Measurements from ENCODE around the gene TMEM60.
"Not testable (repeated sequence)": the region's sequence is repeated elsewhere in the genome, so short reads cannot be mapped to it uniquely, and the experiment has no call there.

Gene TMEM60

GRCh38 chr7:77798394-77799077, at the start of gene TMEM60, which contains the start of gene PHTF2:
TMEM60 (minus strand) TSS chr7:77798434; CDS start chr7:77794373, 4,061 bp downstream.
PHTF2 (plus strand) TSS chr7:77798773.
- peak; percentile 99 for DNase-seq

- no peak for DNase-seq
These were observed 48.3 kb upstream of the TMEM60 start for GRCh38 chr7:77846317-77847092.

DNA sequence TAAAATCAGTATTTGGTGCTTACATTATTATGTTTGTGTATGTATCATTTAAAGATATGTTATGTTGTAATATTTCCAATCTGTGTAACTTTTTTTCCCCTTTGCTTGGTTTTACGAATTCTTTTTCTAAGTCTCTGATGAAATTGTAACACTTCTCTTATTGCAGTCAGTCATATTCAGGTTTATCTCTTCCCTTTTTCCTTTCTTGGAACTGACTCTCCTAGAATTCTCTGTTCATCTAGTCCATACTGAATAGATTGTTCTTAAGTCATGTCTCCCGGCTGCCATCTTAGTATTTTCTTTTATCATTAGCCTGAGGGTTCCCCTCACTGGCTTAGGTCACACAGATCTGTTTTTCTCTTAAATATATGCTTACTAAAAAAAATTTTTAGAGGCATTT, 45.0 kb upstream of the TMEM60 start:
- DNase-seq, result peak; percentile 18 to 24

GRCh38 chr7:77839919-77840318, 41.7 kb upstream of the TMEM60 start:
- DNase-seq, result no peak

- no peak for DNase-seq
These were observed 40.8 kb upstream of the TMEM60 start for GRCh38 chr7:77838929-77839491.

DNA sequence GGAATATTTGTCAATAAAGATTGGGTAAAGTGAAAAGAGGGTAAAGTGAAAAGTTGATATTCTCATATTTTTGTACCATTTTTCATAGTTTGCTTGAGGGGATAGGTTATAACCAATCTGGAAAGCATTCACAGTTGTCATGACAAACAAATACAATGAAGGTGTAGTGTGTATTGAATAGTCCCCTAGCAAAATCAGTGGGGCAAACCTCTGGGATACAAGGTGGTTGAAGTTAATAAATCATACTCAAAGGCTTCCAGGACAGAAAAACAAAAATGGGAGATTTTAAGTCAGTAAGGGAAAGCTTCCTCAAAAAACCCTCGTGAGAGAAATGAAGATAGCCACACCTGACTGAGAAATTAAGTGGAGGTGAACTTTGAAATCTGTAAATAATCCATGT, 39.7 kb upstream of the TMEM60 start:
- no peak for DNase-seq

DNA sequence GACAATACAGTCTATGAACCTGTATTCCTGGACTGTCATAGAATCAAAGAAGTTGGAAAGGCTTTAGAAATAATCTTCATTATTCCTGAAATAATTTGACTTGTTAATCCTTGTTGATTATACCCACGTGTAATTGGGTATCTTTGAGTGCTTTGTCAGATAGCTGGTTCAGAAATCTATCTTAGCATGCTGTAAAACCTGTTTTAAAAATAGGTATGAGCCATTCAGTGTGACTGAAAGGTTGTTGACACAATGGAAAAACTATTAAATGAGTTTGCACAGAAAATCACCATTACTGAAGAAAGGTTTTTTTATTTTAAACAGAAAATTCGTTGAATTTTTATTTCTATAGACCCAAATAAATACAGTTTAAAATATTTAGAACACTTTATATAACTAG, 39.0 kb upstream of the TMEM60 start:
- DNase-seq, result no peak

- DNase-seq, result not testable (repeated sequence)
These were observed 38.2 kb upstream of the TMEM60 start for GRCh38 chr7:77836425-77836824.

- DNase-seq, result no peak
These were observed 34.9 kb upstream of the TMEM60 start for GRCh38 chr7:77833136-77833535.

GRCh38 chr7:77831953-77832352, 33.7 kb upstream of the TMEM60 start:
- DNase-seq, result no peak

DNA sequence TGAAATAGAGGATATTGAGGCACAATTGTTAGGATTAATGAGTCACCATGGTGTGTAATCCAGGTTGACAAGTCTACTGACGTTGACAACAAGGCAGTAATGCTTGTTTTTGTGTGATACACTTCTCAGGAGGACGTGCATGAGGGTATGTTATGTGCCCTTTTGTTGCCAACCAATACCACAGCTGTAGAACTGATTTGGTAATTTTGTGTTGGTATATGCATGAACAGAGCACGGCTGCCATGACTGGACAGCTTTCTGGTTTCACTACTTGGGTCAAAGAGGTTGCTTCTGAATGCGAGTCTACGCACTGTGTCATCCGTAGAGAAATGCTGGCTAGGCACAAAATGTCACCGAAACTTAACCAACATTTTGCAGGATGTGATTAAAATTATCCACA, 33.2 kb upstream of the TMEM60 start:
- DNase-seq, result no peak

DNA sequence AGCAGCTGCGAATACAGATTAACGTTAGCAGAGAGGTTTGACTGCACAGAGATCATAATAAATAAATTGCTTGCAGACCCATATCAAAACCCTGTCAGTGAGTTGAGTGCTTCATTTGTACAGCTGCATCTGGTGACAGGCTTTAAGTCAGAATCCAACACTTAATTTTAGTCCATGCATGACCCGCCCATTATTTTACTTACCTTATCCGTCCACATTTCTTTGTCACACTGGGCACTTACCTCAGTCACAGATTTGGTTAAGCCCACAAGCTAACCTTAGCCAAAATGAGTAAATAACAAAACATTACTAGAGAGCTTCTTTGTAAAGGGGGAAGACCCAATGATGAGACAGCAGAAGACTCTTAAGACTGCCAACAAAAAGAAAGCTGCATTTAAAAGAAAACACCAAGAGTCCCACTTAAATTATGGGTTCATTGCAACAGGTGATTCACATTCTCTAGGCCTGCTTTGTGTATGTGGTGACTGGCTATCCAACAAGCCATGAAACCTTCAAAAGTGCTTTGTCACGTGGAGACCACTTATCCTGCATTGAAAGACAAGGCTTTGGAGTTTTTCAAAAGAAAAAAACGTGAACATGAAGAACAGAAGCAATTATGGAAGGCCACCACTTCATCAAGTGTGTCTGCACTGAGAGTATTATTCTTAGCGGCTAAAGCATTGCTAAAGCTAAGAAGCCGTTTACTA, 32.6 kb upstream of the TMEM60 start:
- DNase-seq, result no peak

DNA sequence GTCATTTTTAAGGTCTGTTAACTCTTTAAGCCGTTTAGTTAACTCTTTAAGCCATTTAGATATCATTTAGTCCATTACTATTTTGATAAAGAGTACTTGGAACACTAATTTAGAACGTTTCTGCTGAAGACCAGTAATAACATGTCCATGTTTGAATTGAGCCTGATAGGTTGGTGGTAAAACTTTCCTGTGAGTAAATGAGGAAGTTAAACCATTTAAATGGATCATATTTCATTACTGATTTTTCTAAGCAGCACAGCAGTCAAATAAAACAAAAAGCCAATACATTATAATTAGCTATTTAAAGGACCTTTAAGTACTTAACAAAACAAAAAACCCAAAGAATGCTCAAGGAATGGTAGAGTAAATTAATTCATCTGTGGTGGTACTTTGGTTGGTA, 29.8 kb upstream of the TMEM60 start:
- no peak for DNase-seq

GRCh38 chr7:77826300-77826699, 28.1 kb upstream of the TMEM60 start:
- no peak for DNase-seq

- peak; percentile 20 to 45 for DNase-seq
These were observed 26.9 kb upstream of the TMEM60 start for GRCh38 chr7:77825131-77825530.

DNA sequence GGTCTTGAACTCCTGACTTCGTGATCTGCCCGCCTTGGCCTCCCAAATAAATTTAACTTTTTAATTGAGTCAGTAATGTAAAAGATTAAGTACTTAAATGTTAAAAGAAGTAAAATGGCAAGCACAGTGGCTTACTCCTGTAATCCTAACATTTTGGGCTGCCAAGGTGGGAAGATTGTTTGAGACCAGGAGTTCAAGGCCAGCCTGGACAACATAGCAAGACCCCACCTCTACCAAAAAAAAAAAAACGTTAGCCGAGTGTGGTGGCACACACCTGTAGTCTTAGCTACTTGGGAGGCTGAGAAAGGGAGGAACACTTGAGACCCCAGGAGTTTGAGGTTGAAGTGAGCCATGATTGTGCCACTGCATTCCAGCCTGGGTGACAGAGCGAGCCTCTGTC, 26.4 kb upstream of the TMEM60 start:
- DNase-seq, result no peak

DNA sequence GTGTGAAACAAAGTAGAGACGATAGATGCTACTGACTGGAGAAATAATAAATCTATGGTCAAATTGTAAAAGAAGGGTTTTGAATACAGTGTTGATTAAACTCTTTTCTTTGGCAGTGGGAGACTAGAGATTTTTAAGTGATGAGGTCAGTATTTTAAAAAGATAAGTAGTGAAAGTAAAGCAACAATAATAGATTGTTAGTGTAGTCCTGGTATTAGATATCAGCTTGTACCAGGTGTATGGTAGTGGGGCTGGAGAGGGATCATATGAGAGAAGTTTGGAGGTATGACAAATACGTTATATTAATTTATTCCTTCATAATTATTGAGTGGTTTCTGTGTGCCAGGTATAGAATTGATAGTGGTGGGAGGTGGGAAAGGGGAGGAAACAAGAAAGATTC, 25.6 kb upstream of the TMEM60 start:
- DNase-seq, result no peak

- DNase-seq, result no peak
These were observed 24.0 kb upstream of the TMEM60 start for GRCh38 chr7:77822269-77822668.

DNA sequence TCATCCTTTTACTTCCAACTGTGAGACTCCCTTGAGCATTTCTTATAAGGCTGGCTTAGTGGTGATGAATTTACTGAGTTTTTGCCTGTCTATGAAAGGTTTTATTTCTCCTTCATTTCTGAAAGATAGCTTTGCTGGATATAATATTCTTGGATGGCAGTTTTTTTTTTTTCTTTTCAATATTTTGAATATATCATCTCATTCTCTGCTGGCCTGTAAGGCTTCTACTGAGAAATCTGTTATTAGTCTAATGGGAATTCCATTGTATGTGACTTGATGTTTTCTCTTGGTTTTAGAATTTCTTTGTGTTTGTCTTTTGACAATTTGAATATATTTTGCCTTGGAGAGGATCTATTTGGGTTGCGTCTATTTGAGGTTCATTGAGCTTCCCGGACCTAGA, 22.7 kb upstream of the TMEM60 start:
- DNase-seq, result no peak

- DNase-seq, result peak; percentile 41 to 57
These were observed 20.8 kb upstream of the TMEM60 start for GRCh38 chr7:77819021-77819420.

GRCh38 chr7:77813180-77813579, 14.9 kb upstream of the TMEM60 start:
- DNase-seq, result no peak

GRCh38 chr7:77812290-77812685, 14.1 kb upstream of the TMEM60 start:
- no peak for DNase-seq

GRCh38 chr7:77811516-77812289, 13.5 kb upstream of the TMEM60 start:
- DNase-seq, result no peak
